ENCODE results near the gene SLC37A4.
"Not testable (repeated sequence)": the region's sequence is repeated elsewhere in the genome, so short reads cannot be mapped to it uniquely, and the experiment has no call there.

SLC37A4 gene

GRCh38 chr11:119041821-119042514 lies 11.3 kb upstream of the SLC37A4 start:
- no peak for DNase-seq

DNA sequence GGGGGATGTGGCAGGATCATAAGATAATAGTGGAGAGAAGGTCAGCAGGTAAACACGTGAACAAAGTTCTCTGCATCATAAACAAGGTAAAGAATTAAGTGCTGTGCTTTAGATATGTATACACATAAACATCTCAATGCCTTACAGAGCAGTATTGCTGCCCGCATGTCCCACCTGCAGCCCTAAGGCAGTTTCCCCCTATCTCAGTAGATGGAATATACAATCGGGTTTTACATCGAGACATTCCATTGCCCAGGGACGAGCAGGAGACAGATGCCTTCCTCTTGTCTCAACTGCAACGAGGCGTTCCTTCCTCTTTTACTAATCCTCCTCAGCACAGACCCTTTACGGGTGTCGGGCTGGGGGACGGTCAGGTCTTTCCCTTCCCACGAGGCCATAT lies 8.8 kb upstream of the SLC37A4 start:
- DNase-seq: not testable (repeated sequence)

DNA sequence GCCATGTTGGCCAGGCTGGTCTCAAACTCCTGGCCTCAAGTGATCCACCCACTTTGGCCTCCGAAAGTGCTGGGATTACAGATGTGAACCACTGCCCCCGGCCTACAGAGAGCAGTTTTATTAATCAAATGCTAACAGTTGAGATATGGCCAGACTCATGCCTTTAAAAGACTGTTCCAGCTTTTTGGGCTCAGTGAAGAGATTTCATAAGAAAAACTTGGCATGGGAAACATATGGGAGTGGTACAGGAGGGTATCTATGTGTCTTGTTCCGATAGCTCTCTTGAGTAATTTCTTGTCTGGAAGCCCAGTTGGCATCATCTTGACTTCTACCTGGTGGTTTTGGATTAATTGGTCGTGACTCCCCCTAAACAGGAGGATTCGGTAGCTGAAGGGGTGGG lies 8.2 kb upstream of the SLC37A4 start:
- no peak for DNase-seq

DNA sequence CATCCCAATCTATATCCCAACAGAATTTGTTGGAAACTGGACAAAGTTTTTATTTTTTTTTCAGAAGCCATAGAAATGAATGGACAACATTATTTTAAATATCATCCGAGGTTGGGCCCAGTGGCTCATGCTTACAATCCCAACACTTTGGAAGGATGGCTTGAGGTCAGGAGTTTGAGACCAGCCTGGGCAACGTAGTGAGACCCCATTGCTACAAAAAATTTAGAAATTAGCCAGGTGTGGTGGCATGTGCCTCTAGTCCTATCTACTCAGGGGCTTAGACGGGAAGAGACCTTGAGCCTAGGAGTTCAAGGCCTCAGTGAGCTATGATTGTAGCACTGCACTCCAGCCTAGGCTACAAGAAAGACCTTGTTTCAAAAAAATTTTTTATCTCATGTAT lies 4.1 kb upstream of the SLC37A4 start:
- no peak for DNase-seq

GRCh38 chr11:119033421-119033820 lies 2.7 kb upstream of the SLC37A4 start:
- not testable (repeated sequence) for DNase-seq

DNA sequence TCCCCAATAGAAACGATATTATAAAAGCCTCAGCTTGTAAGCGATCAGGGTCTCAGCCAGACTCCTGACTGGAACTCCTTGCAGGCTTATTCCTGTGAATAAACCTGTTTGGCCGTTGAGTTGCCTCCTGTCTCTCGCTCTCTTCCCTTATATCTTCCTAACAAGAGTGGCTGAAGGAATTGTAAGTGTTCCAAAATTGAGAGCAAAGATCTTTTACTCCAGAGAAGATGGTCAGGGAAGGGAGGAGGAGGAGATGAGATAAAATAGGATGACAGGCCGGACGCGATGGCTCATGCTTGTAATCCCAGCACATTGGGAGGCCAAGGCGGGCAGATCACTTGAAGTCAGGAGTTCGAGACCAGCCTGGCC lies 1.2 kb upstream of the SLC37A4 start:
- no peak for DNase-seq

- no peak for DNase-seq
These were observed 698 bp downstream of the SLC37A4 start for GRCh38 chr11:119030029-119030328.

- peak; percentile 33 for DNase-seq
These were observed 1.2 kb downstream of the SLC37A4 start for GRCh38 chr11:119029340-119030028.

GRCh38 chr11:119029069-119029339 lies 1.7 kb downstream of the SLC37A4 start:
- DNase-seq: no peak

DNA sequence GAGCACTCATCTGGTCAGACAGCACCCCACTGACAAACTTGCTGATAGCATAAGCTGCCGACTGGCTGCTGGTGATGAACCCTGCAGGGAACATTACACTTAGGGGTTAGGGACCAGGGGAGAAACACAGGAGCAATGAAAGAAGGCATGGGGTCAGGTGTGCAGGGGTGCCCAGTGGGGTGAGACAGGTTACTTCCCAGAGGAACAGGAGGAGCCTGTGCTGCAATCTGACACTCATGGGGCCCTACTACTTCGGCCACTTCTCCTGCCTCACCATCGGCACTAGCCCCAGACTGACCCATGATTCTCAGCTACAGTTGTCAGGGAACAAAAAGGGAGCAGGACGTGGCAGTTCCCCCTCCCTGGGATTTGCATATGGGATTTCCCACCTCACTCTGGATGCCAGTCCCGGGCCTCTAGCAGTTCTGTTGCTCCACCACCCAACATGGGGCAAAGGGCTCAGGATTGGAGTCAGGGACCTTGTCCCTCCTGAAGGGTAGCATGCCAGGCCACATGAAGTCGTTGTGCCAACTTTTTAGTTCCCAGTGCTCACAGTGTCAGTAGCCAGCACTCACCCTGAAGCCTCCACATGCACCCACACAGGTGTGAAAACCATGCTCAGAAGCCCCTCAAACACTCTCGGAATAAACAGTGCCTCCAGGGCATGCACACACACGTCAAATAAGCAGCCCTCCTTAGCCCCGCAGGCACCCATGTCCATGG lies 2.2 kb downstream of the SLC37A4 start:
- DNase-seq: no peak

DNA sequence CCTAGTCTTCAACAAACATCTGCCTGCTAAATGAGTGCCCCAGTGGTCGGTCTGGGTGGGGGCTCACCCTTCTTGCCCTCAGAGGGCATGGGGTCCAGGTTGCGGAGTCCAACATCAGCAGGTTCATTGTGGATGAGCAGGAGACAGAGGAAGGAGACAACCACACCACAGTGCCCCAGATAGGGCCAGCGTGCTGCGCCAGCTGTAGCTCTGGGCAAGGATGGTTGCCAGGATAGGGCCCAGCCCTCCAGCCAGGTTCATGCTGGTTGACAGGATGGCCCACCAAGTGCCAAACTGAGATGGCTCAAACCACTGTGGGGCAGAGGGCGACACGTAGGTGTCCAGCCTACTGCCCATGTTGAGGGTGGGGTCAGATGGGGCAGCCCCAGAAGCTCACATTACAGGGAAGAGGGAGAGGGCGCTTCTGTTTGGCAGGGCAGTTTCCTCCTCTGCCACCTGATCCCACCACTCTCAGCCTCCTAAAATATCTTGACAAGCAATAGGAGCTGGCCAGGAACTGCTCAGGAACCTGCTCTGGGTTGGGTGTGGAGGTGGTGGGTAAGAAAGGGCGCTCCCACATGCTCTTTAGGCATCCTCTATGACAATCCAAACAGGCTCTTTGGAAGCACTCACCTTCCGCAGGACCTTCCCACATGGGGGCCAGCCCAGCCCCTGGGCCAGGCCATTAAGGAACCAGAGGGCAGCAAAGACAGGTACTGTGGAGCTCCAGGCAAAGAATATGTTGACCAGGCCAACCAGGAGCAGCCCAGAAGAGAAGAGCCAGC lies 2.9 kb downstream of the SLC37A4 start:
- no peak for DNase-seq

- DNase-seq: no peak
These were observed 3.7 kb downstream of the SLC37A4 start for GRCh38 chr11:119026970-119027369.

DNA sequence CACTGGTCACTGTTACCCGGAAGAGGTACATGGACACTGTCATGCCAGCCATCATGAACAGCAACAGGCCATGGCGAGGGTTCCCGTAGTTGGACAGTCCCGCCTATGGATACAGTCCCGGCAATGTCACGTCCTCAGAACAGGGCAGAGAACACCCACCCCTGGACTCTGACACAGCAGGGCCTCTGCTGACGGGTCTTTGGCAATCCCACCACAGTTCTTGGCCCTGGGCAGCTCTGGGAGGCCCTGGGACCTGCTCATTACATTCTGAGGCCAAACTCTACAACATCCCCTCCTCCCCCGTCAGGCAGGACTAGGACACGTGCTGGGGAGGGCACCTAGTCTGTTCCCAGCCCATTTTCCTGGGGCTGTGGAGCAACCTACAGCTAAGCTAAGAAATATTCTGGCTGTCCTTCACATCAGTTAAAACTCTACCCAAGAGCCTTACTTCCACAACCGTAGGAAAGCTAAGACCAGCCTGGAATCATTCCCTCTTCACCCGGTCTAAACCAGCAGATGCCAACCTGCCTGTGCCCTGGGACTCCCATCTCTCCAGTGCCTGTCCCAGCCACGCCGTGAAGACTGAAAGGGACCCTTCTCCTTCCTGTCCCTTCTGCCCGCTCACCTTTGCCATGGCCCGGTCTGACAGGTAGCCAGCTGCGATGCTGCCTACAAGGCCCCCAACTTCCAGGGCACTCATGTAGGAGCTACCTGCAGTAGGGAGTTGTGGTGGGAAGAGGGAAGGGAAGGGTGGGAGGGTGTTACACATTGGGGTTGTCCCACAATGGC lies 4.5 kb downstream of the SLC37A4 start:
- no peak for DNase-seq

GRCh38 chr11:119025541-119025940 lies 5.1 kb downstream of the SLC37A4 start:
- DNase-seq: no peak

GRCh38 chr11:119025099-119025473 lies 5.6 kb downstream of the SLC37A4 start:
- no peak for DNase-seq

DNA sequence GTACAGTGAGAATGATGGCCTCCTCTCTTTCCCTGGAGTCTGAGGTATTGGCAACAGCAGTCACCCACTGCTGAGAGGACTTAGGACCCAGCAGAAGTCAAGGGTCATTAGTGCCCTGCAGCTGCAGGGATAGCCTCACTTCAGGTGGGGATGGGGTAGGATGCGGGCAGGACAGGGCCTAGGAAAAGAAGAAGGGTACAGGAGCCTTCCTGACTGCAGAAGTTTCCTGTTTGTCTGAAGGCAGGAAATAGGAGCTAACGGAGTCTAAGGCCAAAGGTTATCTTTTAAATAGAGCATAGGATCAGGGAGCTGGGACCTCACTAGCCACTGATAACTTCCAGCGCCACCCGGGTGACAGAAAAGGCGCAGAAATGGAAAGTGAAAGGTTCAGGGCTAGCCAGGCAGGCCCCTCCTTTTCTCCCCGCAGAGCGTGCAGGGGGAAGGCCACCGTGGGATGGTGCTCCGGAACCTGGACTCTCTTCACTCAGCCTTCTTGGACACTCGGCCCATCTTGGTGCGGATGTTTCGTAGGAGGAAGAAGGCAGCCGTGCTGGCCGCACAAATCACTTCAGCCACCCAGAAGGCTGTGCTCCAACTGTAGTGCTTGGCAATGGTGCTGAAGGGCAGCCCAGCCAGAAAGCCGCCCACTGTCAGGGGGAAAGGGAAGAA lies 6.1 kb downstream of the SLC37A4 start:
- DNase-seq: no peak

- no peak for DNase-seq
These were observed 6.9 kb downstream of the SLC37A4 start for GRCh38 chr11:119023741-119024140.

DNA sequence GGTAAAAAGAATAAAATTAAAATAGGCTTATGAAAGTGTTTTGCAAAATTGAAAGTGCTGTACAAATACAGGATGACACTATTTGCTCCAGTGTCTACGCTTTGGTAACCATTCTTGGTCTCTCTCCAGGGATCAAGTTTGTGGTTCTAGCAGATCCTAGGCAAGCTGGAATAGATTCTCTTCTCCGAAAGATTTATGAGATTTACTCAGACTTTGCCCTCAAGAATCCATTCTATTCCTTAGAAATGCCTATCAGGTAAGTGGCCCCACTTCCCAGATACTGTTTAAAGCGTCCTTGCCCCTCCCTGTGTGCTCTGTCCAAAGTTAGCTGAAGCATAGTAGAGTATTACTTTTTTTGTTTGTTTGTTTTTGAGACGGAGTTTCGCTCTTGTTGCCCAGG lies 9.0 kb downstream of the SLC37A4 start:
- DNase-seq: no peak

- no peak for DNase-seq
These were observed 10.7 kb downstream of the SLC37A4 start for GRCh38 chr11:119019996-119020395.

DNA sequence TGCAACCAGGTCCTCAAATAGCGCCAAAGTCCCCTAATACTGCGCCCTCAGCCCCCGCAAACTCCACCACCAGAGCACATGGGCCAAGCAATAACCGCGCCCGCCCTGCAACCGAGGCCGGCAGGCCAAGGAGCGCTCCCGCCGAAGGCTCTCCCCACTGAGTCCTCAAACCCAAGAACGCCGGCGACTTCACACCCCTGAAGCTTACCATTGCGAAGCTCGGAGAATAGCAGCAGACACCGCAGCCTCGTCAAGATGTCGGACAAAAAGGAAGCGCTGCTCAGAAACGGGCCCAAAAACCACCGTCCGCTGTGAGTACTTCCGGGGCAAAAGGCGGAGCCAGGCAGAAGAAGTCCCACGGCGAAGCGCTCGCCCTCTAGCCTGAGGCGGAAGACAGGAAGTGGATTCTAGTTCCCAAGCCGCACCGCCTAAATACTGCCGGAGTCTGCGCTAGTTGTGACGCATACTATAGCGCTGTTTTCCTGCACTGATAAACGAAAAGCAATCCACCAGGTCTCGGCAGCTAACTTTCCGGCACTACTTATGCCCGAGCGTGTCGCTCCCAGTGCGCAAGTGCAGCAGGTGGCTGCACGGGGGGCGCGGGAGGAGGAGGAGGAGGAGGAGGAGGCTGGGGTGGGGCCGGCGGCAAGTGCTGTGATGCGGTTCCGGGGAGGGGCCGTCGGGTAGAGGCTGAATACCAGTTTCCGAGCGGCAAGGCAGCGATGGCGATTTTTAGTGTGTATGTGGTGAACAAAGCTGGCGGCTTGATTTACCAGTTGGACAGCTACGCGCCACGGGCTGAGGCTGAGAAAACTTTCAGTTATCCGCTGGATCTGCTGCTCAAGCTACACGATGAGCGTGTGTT lies 12.4 kb downstream of the SLC37A4 start, which contains the start of the genes RPS25 and TRAPPC4:
Gene RPS25, minus strand, starts transcription at position 270 of the 865 bp plus-strand sequence. Its CDS starts 59 bp downstream, at position 211.
Gene TRAPPC4, plus strand, starts transcription at position 693 of the 865 bp plus-strand sequence. Its CDS starts 30 bp downstream, at position 723.
- DNase-seq: peak; percentile 99

- DNase-seq: not testable (repeated sequence)
These were observed 13.3 kb downstream of the SLC37A4 start for GRCh38 chr11:119017377-119017776.
